GM12878 (cell line): ENCODE results near the gene SLC22A23. TPM values are rescaled to one million over a fixed set of nuclear protein-coding genes. Genes with fewer than 3 reads are reported as not detected.

Experiments used
- ATAC-seq: fragments of 200-7000 bp; cut with Tn5 transposase; 3 replicates; pipeline ENCODE4 v1.9.1; 2020; ENCODE audit warnings: mild to moderate bottlenecking, moderate library complexity
- BruUV-seq: library from RNA; stranded (reverse); fragments of 400-500 nt; replicated peaks from 2 replicates; lab custom pipeline; 2021; lab: Mats Ljungman, UMichigan
- CTCF ChIA-PET: fragments of 300-600 bp; sonication (Branson Sonifier 250); formaldehyde crosslinking; extraction: SDS; loops from one replicate; lab custom pipeline; 2021; ENCODE audit warnings: inconsistent platforms; lab: Yijun Ruan, JAX
- POLR2A ChIA-PET: fragments of 350-600 bp; formaldehyde crosslinking; extraction: SDS; loops from one replicate; lab custom pipeline; 2021; ENCODE audit warnings: inconsistent platforms; lab: Charles Lee
- RAD21 ChIA-PET: fragments of 300-600 bp; sonication (Branson Sonifier 250); formaldehyde crosslinking; loops from one replicate; lab custom pipeline; 2023; ENCODE audit warnings: antibody characterized with exemption; ENCODE audit not compliant: unreplicated experiment; lab: Charles Lee
- SMC1A ChIA-PET: fragments of 300-600 bp; sonication (Branson Sonifier 250); formaldehyde crosslinking; loops from one replicate; lab custom pipeline; 2023; ENCODE audit not compliant: unreplicated experiment, uncharacterized antibody; lab: Charles Lee
- DNase-seq: peaks from one replicate; pipeline ENCODE4 v3.0.0-alpha.2; 2011; ENCODE audit warnings: low read depth, low spot score
- FAIRE-seq: peaks from 3 replicates; lab custom pipeline; 2011; peaks lifted over from hg19 to GRCh38; lab: Jason Lieb, UNC
- H2AFZ ChIP-seq: 2 replicates; pipeline ENCODE4 v1.6.0; 2011; ENCODE audit warnings: low read depth, low read length, control low read depth; ENCODE audit not compliant: control insufficient read depth
- H3K27ac ChIP-seq: 2 replicates; pipeline ENCODE4 v1.5.1; 2011; ENCODE audit warnings: control low read depth; ENCODE audit not compliant: control insufficient read depth, insufficient read depth
- H3K27me3 ChIP-seq, 2 experiments: replicated peaks in 1 of 2; 2 replicates each; pipeline versions ENCODE4 v1.6.0 to v1.6.1; 2011; ENCODE audit warnings: low read length in 1 of 2; ENCODE audit not compliant: control insufficient read depth in 2 of 2, insufficient read depth in 2 of 2
- H3K36me3 ChIP-seq, 2 experiments: 2 replicates each; pipeline ENCODE4 v1.5.1; 2011; ENCODE audit warnings: low read length in 1 of 2; ENCODE audit not compliant: control insufficient read depth in 2 of 2, insufficient read depth in 2 of 2
- H3K4me1 ChIP-seq: 2 replicates; pipeline ENCODE4 v1.6.1; 2011; ENCODE audit warnings: mild to moderate bottlenecking, low read length, moderate library complexity, mixed read lengths; ENCODE audit not compliant: control insufficient read depth, insufficient read depth
- H3K4me2 ChIP-seq: 2 replicates; pipeline ENCODE4 v1.6.0; 2011; ENCODE audit warnings: control low read depth; ENCODE audit not compliant: control insufficient read depth, insufficient read depth
- H3K4me3 ChIP-seq: fragments of 200-600 bp; sonication (generic); 2 replicates; pipeline ENCODE4 v1.5.1; 2016
- H3K79me2 ChIP-seq: 2 replicates; pipeline ENCODE4 v1.6.0; 2011; ENCODE audit warnings: low read length; ENCODE audit not compliant: control insufficient read depth, insufficient read depth
- H3K9ac ChIP-seq: 2 replicates; pipeline ENCODE4 v1.8.0; 2011; ENCODE audit warnings: low read length, control low read depth, mixed read lengths; ENCODE audit not compliant: control insufficient read depth, insufficient read depth
- H3K9me3 ChIP-seq: replicated peaks from 3 replicates; pipeline ENCODE4 v1.5.1; 2011; ENCODE audit warnings: mild to moderate bottlenecking, low read length; ENCODE audit not compliant: control insufficient read depth, insufficient read depth
- H4K20me1 ChIP-seq: 2 replicates; pipeline ENCODE4 v1.6.0; 2011; ENCODE audit not compliant: control insufficient read depth, insufficient read depth
- BHLHE40 ChIP-seq, 2 experiments: fragments of 450-650 bp in 1 of 2; IDR thresholded peaks; 2 replicates each; pipeline ENCODE4 v1.6.1; 2011 to 2017; ENCODE audit warnings: low read depth in 2 of 2, borderline replicate concordance in 1 of 2, improper control_type of control experiment in 1 of 2, low read length in 1 of 2, mild to moderate bottlenecking in 1 of 2
- EZH2 ChIP-seq: IDR thresholded peaks from 2 replicates; pipeline ENCODE4 v1.6.1; 2012; ENCODE audit warnings: low read depth, mild to moderate bottlenecking, control low read depth, inconsistent platforms, low read length, borderline replicate concordance; ENCODE audit not compliant: control insufficient read depth
- FOS ChIP-seq: IDR thresholded peaks from 3 replicates; pipeline ENCODE4 v1.6.1; 2011; ENCODE audit warnings: borderline replicate concordance; ENCODE audit not compliant: insufficient read length; ENCODE audit errors: extremely low read depth
- HCFC1 ChIP-seq: fragments of 150-350 bp; IDR thresholded peaks from 2 replicates; pipeline ENCODE4 v1.6.1; 2014; ENCODE audit warnings: low read length
- HDAC2 ChIP-seq: fragments of 200-600 bp; sonication (generic); IDR thresholded peaks from 2 replicates; pipeline ENCODE4 v1.6.1; 2017
- NBN ChIP-seq: fragments of 450-650 bp; IDR thresholded peaks from 2 replicates; pipeline ENCODE4 v1.6.1; 2016
- POLR2A ChIP-seq: IDR thresholded peaks from 2 replicates; pipeline ENCODE4 v1.6.1; 2011; ENCODE audit warnings: low read depth, mild to moderate bottlenecking, low read length
- SIN3A ChIP-seq: IDR thresholded peaks from 2 replicates; pipeline ENCODE4 v1.6.1; 2012; ENCODE audit warnings: low read depth, low read length, improper control_type of control experiment
- SMARCA5 ChIP-seq: fragments of 450-650 bp; IDR thresholded peaks from 2 replicates; pipeline ENCODE4 v1.6.1; 2017; ENCODE audit warnings: mild to moderate bottlenecking
- TARDBP ChIP-seq: IDR thresholded peaks from 2 replicates; pipeline ENCODE4 v1.6.1; 2016; ENCODE audit warnings: borderline replicate concordance
- ZSCAN29 ChIP-seq: fragments of 450-650 bp; IDR thresholded peaks from 2 replicates; pipeline ENCODE4 v1.6.1; 2017; ENCODE audit warnings: mild to moderate bottlenecking, moderate library complexity
- WGBS: methylation state at CpG from one replicate; pipeline ENCODE4 v1.1.6; 2016; ENCODE audit warnings: low lambda C conversion rate; ENCODE audit not compliant: insufficient replicate concordance, insufficient coverage; ENCODE audit errors: missing lambda C conversion rate; 5-methylcytosine and 5-hydroxymethylcytosine counted together
- in situ Hi-C: fragments of 300-500 bp; cut with MboI; formaldehyde crosslinking; loops from 9 replicates; pipeline ENCODE4 v1.14.3; 2018; ENCODE audit warnings: mixed read lengths
- intact Hi-C: fragments of 100-400 bp; cut with micrococcal nuclease; formaldehyde crosslinking; loops from one replicate; pipeline ENCODE4 v1.14.2; 2022; ENCODE audit not compliant: unreplicated experiment
- polyA plus RNA-seq, 11 experiments: library from polyadenylated mRNA; depleted of rRNA in 4 of 11; unstranded in 6 of 11; stranded (reverse) in 5 of 11; fragments of >200 nt; fragmentation: Nextera tagmentation in 4 of 11; fragmentation: Illumina TruSeq in 1 of 11; extraction: Ambion mirVana in 4 of 11; extraction: Trizol in 1 of 11; gene quantifications; 1 replicate in 1 of 11; 2 replicates in 10 of 11; pipeline versions ENCODE4 v1.2.1 to v1.2.3, GENCODE V29; 2011 to 2016; ENCODE audit warnings: inconsistent platforms in 2 of 11, missing spikeins in 2 of 11, low read depth in 1 of 11
- total RNA-seq, 4 experiments: library from RNA; depleted of rRNA in 3 of 4; stranded (reverse); fragments of >200 nt in 3 of 4; fragmentation: Illumina TruSeq in 1 of 4; extraction: Trizol in 1 of 4; gene quantifications; 2 replicates each; pipeline versions ENCODE4 v1.2.1 to v1.2.3, GENCODE V29; 2013 to 2021
- TF ChIP-seq, protein P1 (sequence below): IDR thresholded peaks from 2 replicates; pipeline ENCODE4 v1.6.1; 2012; ENCODE audit warnings: improper control_type of control experiment, low read depth, low read length; ENCODE audit not compliant: insufficient replicate concordance
- TF ChIP-seq, protein P2 (sequence below): fragments of 450-650 bp; IDR thresholded peaks from 2 replicates; pipeline ENCODE4 v1.6.1; 2018; ENCODE audit warnings: mild to moderate bottlenecking, low read depth, moderate library complexity; ENCODE audit not compliant: partially characterized antibody
- TF ChIP-seq, protein P3 (sequence below): fragments of 450-650 bp; IDR thresholded peaks from 2 replicates; pipeline ENCODE4 v1.6.1; 2016; ENCODE audit warnings: mild to moderate bottlenecking

Gene SLC22A23
- total and polyA plus RNA-seq, 10 of the 15 experiments (the other 5 are each of a cell fraction or from before 2014, with no cell fraction given) = 0.20 to 2.4 (median 0.74) TPM

DNA sequence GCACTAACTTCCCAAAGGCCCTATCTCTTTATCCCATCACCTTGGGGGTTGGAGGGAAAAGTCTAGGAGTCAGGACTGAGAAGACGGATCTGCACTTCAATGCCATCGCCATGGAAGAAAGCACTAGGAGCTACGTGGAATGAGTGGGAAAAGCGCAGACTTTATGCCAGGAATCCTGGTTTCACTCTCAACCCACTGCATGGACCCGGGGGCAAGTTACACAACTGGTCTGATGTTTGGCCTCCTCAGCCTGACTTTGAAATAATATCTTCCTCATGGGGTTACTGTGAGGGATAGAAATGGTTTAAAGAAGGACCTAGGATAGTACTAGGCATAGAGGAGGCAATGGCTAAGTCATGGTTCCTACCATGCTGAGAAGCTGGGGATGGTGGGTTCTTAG lies 211.6 kb downstream of the SLC22A23 start:
- no peaks in the 10 kb centered on the region for H3K9me3 ChIP-seq
- ChIA-PET SMC1A (no interaction called here), POLR2A (no interaction called here), CTCF (no interaction called here), RAD21 (no interaction called here)
- DNase-seq (no peak), FAIRE-seq (no peak), ATAC-seq (no peak)
- H4K20me1 ChIP-seq = no peaks in the 10 kb centered on the region
- no peak overlapping the region for H3K4me3 ChIP-seq
- no TSS peak for BruUV-seq
- no peak overlapping the region for H3K9ac ChIP-seq
- no peaks in the 10 kb centered on the region for H3K4me1 ChIP-seq
- no peak overlapping the region for H3K4me2 ChIP-seq
- H3K27ac ChIP-seq = no peak overlapping the region
- TF ChIP-seq SIN3A (no peak), EZH2 (no peak), SMARCA5 (no peak), TARDBP (no peak), HCFC1 (no peak), HDAC2 (no peak), FOS (no peak), POLR2A (no peak), NBN (no peak), BHLHE40 (IDR thresholded peaks at IDR 0.05; ENCODE audit: borderline replicate concordance in 1 of 2, low read depth in 2 of 2, low read length in 1 of 2) (no peak), ZSCAN29 (no peak)
- TF ChIP-seq, protein P1, sequence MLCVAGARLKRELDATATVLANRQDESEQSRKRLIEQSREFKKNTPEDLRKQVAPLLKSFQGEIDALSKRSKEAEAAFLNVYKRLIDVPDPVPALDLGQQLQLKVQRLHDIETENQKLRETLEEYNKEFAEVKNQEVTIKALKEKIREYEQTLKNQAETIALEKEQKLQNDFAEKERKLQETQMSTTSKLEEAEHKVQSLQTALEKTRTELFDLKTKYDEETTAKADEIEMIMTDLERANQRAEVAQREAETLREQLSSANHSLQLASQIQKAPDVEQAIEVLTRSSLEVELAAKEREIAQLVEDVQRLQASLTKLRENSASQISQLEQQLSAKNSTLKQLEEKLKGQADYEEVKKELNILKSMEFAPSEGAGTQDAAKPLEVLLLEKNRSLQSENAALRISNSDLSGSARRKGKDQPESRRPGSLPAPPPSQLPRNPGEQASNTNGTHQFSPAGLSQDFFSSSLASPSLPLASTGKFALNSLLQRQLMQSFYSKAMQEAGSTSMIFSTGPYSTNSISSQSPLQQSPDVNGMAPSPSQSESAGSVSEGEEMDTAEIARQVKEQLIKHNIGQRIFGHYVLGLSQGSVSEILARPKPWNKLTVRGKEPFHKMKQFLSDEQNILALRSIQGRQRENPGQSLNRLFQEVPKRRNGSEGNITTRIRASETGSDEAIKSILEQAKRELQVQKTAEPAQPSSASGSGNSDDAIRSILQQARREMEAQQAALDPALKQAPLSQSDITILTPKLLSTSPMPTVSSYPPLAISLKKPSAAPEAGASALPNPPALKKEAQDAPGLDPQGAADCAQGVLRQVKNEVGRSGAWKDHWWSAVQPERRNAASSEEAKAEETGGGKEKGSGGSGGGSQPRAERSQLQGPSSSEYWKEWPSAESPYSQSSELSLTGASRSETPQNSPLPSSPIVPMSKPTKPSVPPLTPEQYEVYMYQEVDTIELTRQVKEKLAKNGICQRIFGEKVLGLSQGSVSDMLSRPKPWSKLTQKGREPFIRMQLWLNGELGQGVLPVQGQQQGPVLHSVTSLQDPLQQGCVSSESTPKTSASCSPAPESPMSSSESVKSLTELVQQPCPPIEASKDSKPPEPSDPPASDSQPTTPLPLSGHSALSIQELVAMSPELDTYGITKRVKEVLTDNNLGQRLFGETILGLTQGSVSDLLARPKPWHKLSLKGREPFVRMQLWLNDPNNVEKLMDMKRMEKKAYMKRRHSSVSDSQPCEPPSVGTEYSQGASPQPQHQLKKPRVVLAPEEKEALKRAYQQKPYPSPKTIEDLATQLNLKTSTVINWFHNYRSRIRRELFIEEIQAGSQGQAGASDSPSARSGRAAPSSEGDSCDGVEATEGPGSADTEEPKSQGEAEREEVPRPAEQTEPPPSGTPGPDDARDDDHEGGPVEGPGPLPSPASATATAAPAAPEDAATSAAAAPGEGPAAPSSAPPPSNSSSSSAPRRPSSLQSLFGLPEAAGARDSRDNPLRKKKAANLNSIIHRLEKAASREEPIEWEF = no peak
- TF ChIP-seq, protein P2, sequence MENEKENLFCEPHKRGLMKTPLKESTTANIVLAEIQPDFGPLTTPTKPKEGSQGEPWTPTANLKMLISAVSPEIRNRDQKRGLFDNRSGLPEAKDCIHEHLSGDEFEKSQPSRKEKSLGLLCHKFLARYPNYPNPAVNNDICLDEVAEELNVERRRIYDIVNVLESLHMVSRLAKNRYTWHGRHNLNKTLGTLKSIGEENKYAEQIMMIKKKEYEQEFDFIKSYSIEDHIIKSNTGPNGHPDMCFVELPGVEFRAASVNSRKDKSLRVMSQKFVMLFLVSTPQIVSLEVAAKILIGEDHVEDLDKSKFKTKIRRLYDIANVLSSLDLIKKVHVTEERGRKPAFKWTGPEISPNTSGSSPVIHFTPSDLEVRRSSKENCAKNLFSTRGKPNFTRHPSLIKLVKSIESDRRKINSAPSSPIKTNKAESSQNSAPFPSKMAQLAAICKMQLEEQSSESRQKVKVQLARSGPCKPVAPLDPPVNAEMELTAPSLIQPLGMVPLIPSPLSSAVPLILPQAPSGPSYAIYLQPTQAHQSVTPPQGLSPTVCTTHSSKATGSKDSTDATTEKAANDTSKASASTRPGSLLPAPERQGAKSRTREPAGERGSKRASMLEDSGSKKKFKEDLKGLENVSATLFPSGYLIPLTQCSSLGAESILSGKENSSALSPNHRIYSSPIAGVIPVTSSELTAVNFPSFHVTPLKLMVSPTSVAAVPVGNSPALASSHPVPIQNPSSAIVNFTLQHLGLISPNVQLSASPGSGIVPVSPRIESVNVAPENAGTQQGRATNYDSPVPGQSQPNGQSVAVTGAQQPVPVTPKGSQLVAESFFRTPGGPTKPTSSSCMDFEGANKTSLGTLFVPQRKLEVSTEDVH = no peak
- TF ChIP-seq, protein P3, sequence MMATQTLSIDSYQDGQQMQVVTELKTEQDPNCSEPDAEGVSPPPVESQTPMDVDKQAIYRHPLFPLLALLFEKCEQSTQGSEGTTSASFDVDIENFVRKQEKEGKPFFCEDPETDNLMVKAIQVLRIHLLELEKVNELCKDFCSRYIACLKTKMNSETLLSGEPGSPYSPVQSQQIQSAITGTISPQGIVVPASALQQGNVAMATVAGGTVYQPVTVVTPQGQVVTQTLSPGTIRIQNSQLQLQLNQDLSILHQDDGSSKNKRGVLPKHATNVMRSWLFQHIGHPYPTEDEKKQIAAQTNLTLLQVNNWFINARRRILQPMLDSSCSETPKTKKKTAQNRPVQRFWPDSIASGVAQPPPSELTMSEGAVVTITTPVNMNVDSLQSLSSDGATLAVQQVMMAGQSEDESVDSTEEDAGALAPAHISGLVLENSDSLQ = no peak
- WGBS = 56% methylated on average over 5 of the region's 5 CpGs
- H3K79me2 ChIP-seq = no peaks in the 10 kb centered on the region
- intact Hi-C loops = no loop called here
- no peaks in the 10 kb centered on the region for H3K36me3 ChIP-seq
- peaks cover 0 to 6% of the 10 kb centered on the region in 2 experiments; a peak in 3 of 4 replicates for H3K27me3 ChIP-seq
- H2AFZ ChIP-seq = no peak overlapping the region
- in situ Hi-C loops = loop anchor here (5.0 kb wide), 1 partner anchor 253 kb away; no protein-coding TSS in a partner anchor
